ENCODE measurements around the gene NEGR1.

Gene NEGR1

DNA sequence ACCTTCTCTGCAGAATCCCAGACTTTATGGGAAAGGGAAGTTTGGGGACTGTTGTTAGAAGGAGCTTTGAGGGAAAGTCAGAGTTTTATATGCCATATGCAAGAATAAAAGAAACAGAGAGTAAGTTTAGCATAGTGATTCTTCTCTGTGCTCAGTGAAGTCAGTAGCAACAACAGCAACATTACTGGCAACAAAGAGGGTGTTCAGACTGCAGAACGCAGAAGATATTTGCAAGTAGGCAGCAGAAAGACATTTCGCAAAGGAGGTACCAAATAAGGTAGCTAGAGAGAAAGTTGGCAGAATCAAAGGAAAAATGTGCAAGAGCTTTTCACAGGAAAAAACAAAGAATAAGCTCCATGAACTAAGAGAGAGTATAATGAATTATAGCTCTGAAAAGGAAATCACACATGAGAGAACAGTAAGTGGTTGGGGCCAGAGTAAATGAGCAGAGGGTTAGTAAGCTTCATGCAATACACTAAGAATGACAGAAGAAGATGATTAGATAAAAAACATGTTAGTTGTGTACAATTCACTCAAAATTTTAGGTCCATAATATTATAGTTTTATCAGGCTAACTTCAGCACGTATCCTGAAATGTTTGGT is 98.1 kb downstream of the NEGR1 start:
- TF ChIP-seq CTCF (IDR thresholded peaks at IDR 0.05; ENCODE audit: low read depth, low read length) = no peak
- peak in 1 of 2 donors; percentile 28 for DNase-seq (ENCODE audit: low read depth in 2 of 2)
- H3K4me3 ChIP-seq (replicated peaks in 1 of 2; ENCODE audit: low read depth in 2 of 2, low read length in 2 of 2) = no peak overlapping the region

DNA sequence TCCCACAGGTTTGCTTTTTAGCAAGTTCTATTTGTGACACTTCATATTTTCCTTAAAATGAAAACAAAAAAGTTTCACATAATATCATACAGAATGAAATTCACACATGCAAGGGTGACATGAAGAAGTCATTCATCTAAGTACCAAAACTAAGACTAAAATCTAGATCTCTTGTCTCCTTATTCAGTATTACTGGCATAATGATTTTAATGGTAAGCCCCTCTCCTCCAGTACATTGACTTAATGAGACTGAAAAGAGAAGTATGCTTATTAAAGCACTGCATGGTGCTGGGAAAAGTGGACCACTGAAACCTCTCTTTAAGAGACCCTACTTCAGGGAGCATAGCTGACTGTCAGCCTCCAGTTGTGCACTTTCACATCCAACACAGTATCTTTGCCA is 99.5 kb downstream of the NEGR1 start:
- DNase-seq (ENCODE audit: low read depth in 2 of 2) = no peak
- H3K4me3 ChIP-seq (replicated peaks in 1 of 2; ENCODE audit: low read depth in 2 of 2, low read length in 2 of 2) = no peak overlapping the region
- TF ChIP-seq CTCF (IDR thresholded peaks at IDR 0.05; ENCODE audit: low read depth, low read length) = no peak

GRCh38 chr1:72178266-72178665 is 104.1 kb downstream of the NEGR1 start:
- TF ChIP-seq CTCF (IDR thresholded peaks at IDR 0.05; ENCODE audit: low read depth, low read length) = no peak
- peak in 1 of 2 donors; percentile 54 for DNase-seq (ENCODE audit: low read depth in 2 of 2)
- H3K4me3 ChIP-seq (replicated peaks in 1 of 2; ENCODE audit: low read depth in 2 of 2, low read length in 2 of 2) = no peak overlapping the region

DNA sequence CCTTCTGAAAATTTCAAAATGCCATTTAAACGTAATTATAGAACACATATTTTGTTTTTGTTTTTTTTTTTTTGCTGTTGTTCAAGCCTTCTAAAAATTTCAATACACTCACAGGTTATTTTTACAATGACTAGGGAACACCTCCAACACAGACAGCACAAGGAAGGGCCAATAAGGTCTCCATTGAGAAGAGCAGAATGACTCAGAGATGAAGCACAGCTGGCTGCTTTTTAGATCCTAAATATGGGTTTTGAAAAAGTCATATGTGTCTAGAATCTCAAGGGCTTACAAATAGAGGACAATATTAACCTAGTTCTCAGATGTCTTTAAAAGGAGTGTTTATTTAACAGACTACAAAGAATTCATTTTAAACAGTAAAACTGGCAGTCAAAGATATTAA is 104.6 kb downstream of the NEGR1 start:
- DNase-seq (ENCODE audit: low read depth in 2 of 2) = peak in 1 of 2 donors; percentile 63
- no peak for TF ChIP-seq CTCF (IDR thresholded peaks at IDR 0.05; ENCODE audit: low read depth, low read length)
- H3K4me3 ChIP-seq (replicated peaks in 1 of 2; ENCODE audit: low read depth in 2 of 2, low read length in 2 of 2) = no peak overlapping the region

GRCh38 chr1:72170246-72170645 is 112.1 kb downstream of the NEGR1 start:
- TF ChIP-seq CTCF (IDR thresholded peaks at IDR 0.05; ENCODE audit: low read depth, low read length) = no peak
- no peak for DNase-seq (ENCODE audit: low read depth in 2 of 2)
- H3K4me3 ChIP-seq (replicated peaks in 1 of 2; ENCODE audit: low read depth in 2 of 2, low read length in 2 of 2) = no peak overlapping the region

- H3K4me3 ChIP-seq (replicated peaks in 1 of 2; ENCODE audit: low read depth in 2 of 2, low read length in 2 of 2) = no peak overlapping the region
- DNase-seq (ENCODE audit: low read depth in 2 of 2) = no peak
- no peak for TF ChIP-seq CTCF (IDR thresholded peaks at IDR 0.05; ENCODE audit: low read depth, low read length)
These were observed 115.9 kb downstream of the NEGR1 start for GRCh38 chr1:72166426-72166825.

DNA sequence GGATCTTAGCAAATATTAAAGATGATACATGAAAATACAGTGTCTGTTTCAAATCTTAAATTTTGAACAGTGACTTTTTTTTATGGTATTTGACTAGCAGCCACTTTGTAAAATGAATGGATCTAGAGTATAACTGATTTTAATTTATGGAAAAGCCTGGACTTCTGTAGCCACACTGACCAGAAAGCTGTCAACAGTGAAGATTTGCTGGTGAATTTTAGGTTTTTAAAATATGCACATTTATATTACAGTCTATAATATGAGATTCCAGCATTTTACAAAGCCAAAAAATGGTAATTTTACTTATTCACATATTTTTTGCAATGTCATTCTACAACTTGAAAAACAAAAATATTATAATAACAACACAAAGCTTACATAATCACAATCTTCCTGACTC is 131.8 kb downstream of the NEGR1 start:
- DNase-seq (ENCODE audit: low read depth in 2 of 2) = no peak
- no peak overlapping the region for H3K4me3 ChIP-seq (replicated peaks in 1 of 2; ENCODE audit: low read depth in 2 of 2, low read length in 2 of 2)
- TF ChIP-seq CTCF (IDR thresholded peaks at IDR 0.05; ENCODE audit: low read depth, low read length) = no peak

Measured in cardiac fibroblast (primary cell).